Endothelial cell of umbilical vein (primary cell): ENCODE results near the gene R3HDM1. TPM values are rescaled to one million over a fixed set of nuclear protein-coding genes. Genes with fewer than 3 reads are reported as not detected.

ENCODE experiments used
- BruUV-seq: library from RNA; stranded (reverse); fragments of 400-500 nt; replicated peaks from 2 replicates; lab custom pipeline; 2021; lab: Mats Ljungman, UMichigan
- CTCF ChIA-PET: fragments of 300-600, 350-600 bp; sonication (Branson Sonifier 250); formaldehyde crosslinking; loops from one replicate; lab custom pipeline; 2021; ENCODE audit warnings: antibody characterized with exemption, inconsistent platforms; lab: Charles Lee
- POLR2A ChIA-PET: fragments of 300-600, 350-600 bp; sonication (Branson Sonifier 250); formaldehyde crosslinking; loops from one replicate; lab custom pipeline; 2021; ENCODE audit warnings: antibody characterized with exemption, inconsistent platforms; lab: Charles Lee
- DNase-seq: peaks from one replicate; pipeline ENCODE4 v3.0.0-alpha.2; 2011; ENCODE audit warnings: low read depth, low spot score
- FAIRE-seq: peaks from 2 replicates; lab custom pipeline; 2011; peaks lifted over from hg19 to GRCh38; lab: Jason Lieb, UNC
- H2AFZ ChIP-seq: 2 replicates; pipeline ENCODE4 v1.6.0; 2012; ENCODE audit warnings: low read depth, low read length, control low read depth, inconsistent platforms
- H3K27ac ChIP-seq: 2 replicates; pipeline ENCODE4 v1.5.1; 2011; ENCODE audit warnings: low read depth, mild to moderate bottlenecking, control low read depth, low read length, moderate library complexity; ENCODE audit not compliant: insufficient read depth
- H3K27me3 ChIP-seq, 2 experiments: 2 replicates each; pipeline versions ENCODE4 v1.6.0 to v1.6.1; 2011; ENCODE audit warnings: low read length in 2 of 2, mixed read lengths in 1 of 2; ENCODE audit not compliant: control insufficient read depth in 2 of 2, insufficient read depth in 2 of 2
- H3K36me3 ChIP-seq, 2 experiments: 2 replicates in 1 of 2; 3 replicates in 1 of 2; pipeline ENCODE4 v1.5.1; 2011; ENCODE audit warnings: low read length in 2 of 2, mild to moderate bottlenecking in 1 of 2, moderate library complexity in 1 of 2; ENCODE audit not compliant: control insufficient read depth in 2 of 2, insufficient read depth in 2 of 2; ENCODE audit errors: extremely low read depth in 1 of 2
- H3K4me1 ChIP-seq: 3 replicates; pipeline ENCODE4 v1.5.1; 2011; ENCODE audit warnings: mild to moderate bottlenecking, low read length; ENCODE audit not compliant: control insufficient read depth, insufficient read depth; ENCODE audit errors: extremely low read depth
- H3K4me2 ChIP-seq: 2 replicates; pipeline ENCODE4 v1.6.1; 2011; ENCODE audit warnings: low read length, control low read depth, mixed read lengths; ENCODE audit not compliant: insufficient read depth
- H3K4me3 ChIP-seq, 3 experiments: fragments of 200-600 bp in 1 of 3; sonication (generic), shearing (Covaris generic) in 1 of 3; replicated peaks in 1 of 3; 2 replicates each; pipeline ENCODE4 v1.5.1; 2011 to 2016; ENCODE audit warnings: control low read depth in 3 of 3, low read length in 3 of 3, mild to moderate bottlenecking in 2 of 3, inconsistent platforms in 1 of 3, low read depth in 1 of 3, moderate library complexity in 1 of 3; ENCODE audit not compliant: insufficient read depth in 1 of 3
- H3K79me2 ChIP-seq: 2 replicates; pipeline ENCODE4 v1.6.0; 2012; ENCODE audit warnings: low read length, inconsistent platforms; ENCODE audit not compliant: control insufficient read depth, insufficient read depth
- H3K9ac ChIP-seq: replicated peaks from 2 replicates; pipeline ENCODE3; 2011; ENCODE audit warnings: low read length, control low read depth; ENCODE audit not compliant: insufficient read depth; ENCODE audit errors: extremely low read depth
- H3K9me1 ChIP-seq: replicated peaks from 3 replicates; pipeline ENCODE4 v1.6.0; 2011; ENCODE audit warnings: mild to moderate bottlenecking, low read length; ENCODE audit not compliant: control insufficient read depth, insufficient read depth; ENCODE audit errors: extremely low read depth
- H3K9me3 ChIP-seq: replicated peaks from 2 replicates; pipeline ENCODE4 v1.5.1; 2012; ENCODE audit warnings: low read length, inconsistent platforms; ENCODE audit not compliant: control insufficient read depth, insufficient read depth
- H4K20me1 ChIP-seq: replicated peaks from 2 replicates; pipeline ENCODE3; 2011; ENCODE audit warnings: mild to moderate bottlenecking, low read length; ENCODE audit not compliant: control insufficient read depth, insufficient read depth; ENCODE audit errors: extremely low read depth
- EZH2 ChIP-seq: IDR thresholded peaks from 2 replicates; pipeline ENCODE4 v1.6.1; 2012; ENCODE audit warnings: borderline replicate concordance, low read depth, mild to moderate bottlenecking, moderate library complexity, low read length, inconsistent platforms; ENCODE audit not compliant: severe bottlenecking
- FOS ChIP-seq: IDR thresholded peaks from 2 replicates; pipeline ENCODE4 v1.6.1; 2011; ENCODE audit warnings: mild to moderate bottlenecking, low read length, moderate library complexity, borderline replicate concordance; ENCODE audit not compliant: insufficient read depth
- GATA2 ChIP-seq: IDR thresholded peaks from 2 replicates; pipeline ENCODE4 v1.7.0; 2011; ENCODE audit warnings: low read depth, mild to moderate bottlenecking, moderate library complexity, mixed read lengths, low read length; ENCODE audit not compliant: insufficient read length, insufficient read depth
- JUN ChIP-seq: IDR thresholded peaks from 2 replicates; pipeline ENCODE4 v1.6.1; 2011; ENCODE audit warnings: borderline replicate concordance, low read depth; ENCODE audit not compliant: insufficient read length, insufficient read depth
- MYC ChIP-seq: IDR thresholded peaks from one replicate; pipeline ENCODE4 v1.6.1; 2011; ENCODE audit warnings: mild to moderate bottlenecking, low read depth, low read length
- POLR2A ChIP-seq: IDR thresholded peaks from 2 replicates; pipeline ENCODE4 v1.6.1; 2012; ENCODE audit warnings: low read depth, mild to moderate bottlenecking, control low read depth, low read length
- POLR2AphosphoS5 ChIP-seq: IDR thresholded peaks from 2 replicates; pipeline ENCODE4 v1.6.1; 2012; ENCODE audit warnings: low read depth, mild to moderate bottlenecking, control low read depth, low read length, moderate library complexity; ENCODE audit not compliant: insufficient read depth
- dilution Hi-C: fragments of 300-500 bp; cut with MboI; formaldehyde crosslinking; loops from one replicate; pipeline ENCODE4 v1.15.0; 2019; ENCODE audit warnings: low sequenced_read_pairs; ENCODE audit not compliant: extremely low pct_ligation_motif_present
- intact Hi-C: fragments of 100-400 bp; cut with micrococcal nuclease; formaldehyde crosslinking; loops from one replicate; pipeline ENCODE4 v1.10.0; 2022
- polyA plus RNA-seq, 4 experiments: library from polyadenylated mRNA; depleted of rRNA in 3 of 4; stranded (reverse) in 3 of 4; unstranded in 1 of 4; fragments of >200 nt; gene quantifications; 2 replicates each; pipeline versions ENCODE4 v1.2.1 to v1.2.3, GENCODE V29; 2011 to 2012; ENCODE audit warnings: missing spikeins in 1 of 4
- total RNA-seq: library from RNA; stranded (reverse); gene quantifications from 2 replicates; pipeline ENCODE4 v1.2.3, GENCODE V29; 2021
- TF ChIP-seq, protein P1 (sequence below): IDR thresholded peaks from 2 replicates; pipeline ENCODE4 v1.6.1; 2011; ENCODE audit not compliant: insufficient read depth, insufficient read length
- TF ChIP-seq, protein P2 (sequence below), 2 donors: IDR thresholded peaks; 1 replicate in 1 of 2; 2 replicates in 1 of 2; pipeline ENCODE4 v1.5.1; 2011; ENCODE audit warnings: low read length in 2 of 2, mild to moderate bottlenecking in 2 of 2, moderate library complexity in 2 of 2, control low read depth in 1 of 2, inconsistent platforms in 1 of 2, low read depth in 1 of 2; ENCODE audit not compliant: insufficient read depth in 1 of 2; ENCODE audit errors: extremely low read depth in 1 of 2

The R3HDM1 gene
- total and polyA plus RNA-seq, 2 donors (not counting 3 experiments of a cell fraction or from before 2014, with no cell fraction given) = 36.6 to 61.8 TPM

DNA sequence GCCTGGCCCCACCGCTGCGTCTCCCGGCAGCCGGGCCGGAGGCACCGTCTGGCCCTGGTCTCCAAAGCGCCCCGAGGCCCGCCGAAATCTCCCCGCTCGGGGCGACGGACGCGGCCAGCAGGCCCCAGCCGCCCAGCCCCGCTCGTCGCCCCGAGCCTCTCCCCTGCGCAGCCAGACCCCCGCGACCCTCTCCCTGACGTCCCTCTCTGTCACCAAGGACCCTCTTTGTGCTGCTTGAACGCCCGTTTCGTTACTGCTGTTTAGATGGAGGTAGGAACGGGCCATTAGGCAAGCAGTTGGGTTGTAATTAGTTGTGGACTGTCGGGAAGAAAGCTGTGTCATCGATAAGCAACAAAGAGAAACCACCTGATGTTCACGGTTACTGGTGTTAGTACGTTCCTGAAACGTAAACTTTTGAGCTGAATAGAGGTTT is 211.1 kb downstream of the R3HDM1 start:
- no TSS peak for BruUV-seq
- FAIRE-seq = peak; percentile 59
- CTCF ChIA-PET = interaction anchor here (1.0 to 1.6 kb wide), 2 partner anchors 55 to 738 kb away, joined by 3 to 11 read pairs; no protein-coding TSS in a partner anchor

More for the DNA sequence above, 211.1 kb downstream of the R3HDM1 start:
- Histone ChIP-seq H3K4me1 (peaks cover 29% of the 10 kb centered on the region), H3K9ac (peak overlapping the region; percentile 93), H4K20me1 (peaks cover 5% of the 10 kb centered on the region), H3K4me2 (peak overlapping the region; percentile 100), H3K27me3 (no peaks in the 10 kb centered on the region), H3K9me1 (no peaks in the 10 kb centered on the region), H3K36me3 (no peaks in the 10 kb centered on the region), H3K79me2 (peaks cover 57% of the 10 kb centered on the region), H2AFZ (peak overlapping the region; percentile 2), H3K27ac (peak overlapping the region; percentile 84), H3K4me3 (peak overlapping the region; percentile 91 to 98 (median 97)), H3K9me3 (no peaks in the 10 kb centered on the region)
- dilution Hi-C loops (no loop called here), intact Hi-C loops (loop anchor here (5.0 kb wide), 1 partner anchor 135 kb away; the partner anchor contains the start of gene MCM6)
- DNase-seq = peak; percentile 80
- POLR2A ChIA-PET = interaction anchor here (0.7 kb wide), 1 partner anchor 211 kb away, joined by 3 read pairs; the partner anchor contains the start of genes R3HDM1 and ZRANB3
- TF ChIP-seq POLR2A (no peak), GATA2 (no peak), JUN (no peak), EZH2 (no peak), MYC (no peak), POLR2AphosphoS5 (no peak), FOS (no peak)
- TF ChIP-seq, protein P1, sequence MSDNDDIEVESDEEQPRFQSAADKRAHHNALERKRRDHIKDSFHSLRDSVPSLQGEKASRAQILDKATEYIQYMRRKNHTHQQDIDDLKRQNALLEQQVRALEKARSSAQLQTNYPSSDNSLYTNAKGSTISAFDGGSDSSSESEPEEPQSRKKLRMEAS = no peak
- TF ChIP-seq, protein P2, sequence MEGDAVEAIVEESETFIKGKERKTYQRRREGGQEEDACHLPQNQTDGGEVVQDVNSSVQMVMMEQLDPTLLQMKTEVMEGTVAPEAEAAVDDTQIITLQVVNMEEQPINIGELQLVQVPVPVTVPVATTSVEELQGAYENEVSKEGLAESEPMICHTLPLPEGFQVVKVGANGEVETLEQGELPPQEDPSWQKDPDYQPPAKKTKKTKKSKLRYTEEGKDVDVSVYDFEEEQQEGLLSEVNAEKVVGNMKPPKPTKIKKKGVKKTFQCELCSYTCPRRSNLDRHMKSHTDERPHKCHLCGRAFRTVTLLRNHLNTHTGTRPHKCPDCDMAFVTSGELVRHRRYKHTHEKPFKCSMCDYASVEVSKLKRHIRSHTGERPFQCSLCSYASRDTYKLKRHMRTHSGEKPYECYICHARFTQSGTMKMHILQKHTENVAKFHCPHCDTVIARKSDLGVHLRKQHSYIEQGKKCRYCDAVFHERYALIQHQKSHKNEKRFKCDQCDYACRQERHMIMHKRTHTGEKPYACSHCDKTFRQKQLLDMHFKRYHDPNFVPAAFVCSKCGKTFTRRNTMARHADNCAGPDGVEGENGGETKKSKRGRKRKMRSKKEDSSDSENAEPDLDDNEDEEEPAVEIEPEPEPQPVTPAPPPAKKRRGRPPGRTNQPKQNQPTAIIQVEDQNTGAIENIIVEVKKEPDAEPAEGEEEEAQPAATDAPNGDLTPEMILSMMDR (IDR thresholded peaks at IDR 0.05; ENCODE audit: extremely low read depth in 1 of 2, insufficient read depth in 1 of 2, low read depth in 1 of 2, low read length in 2 of 2) = no peak
